Measurements from ENCODE around the gene PLCB4.

Gene PLCB4

GRCh38 chr20:9139106-9139833 lies 70.4 kb downstream of the PLCB4 start:
- DNase-seq (ENCODE audit: extremely low read depth, low read depth), result no peak

GRCh38 chr20:9140162-9140760 lies 71.4 kb downstream of the PLCB4 start:
- no peak for DNase-seq (ENCODE audit: extremely low read depth, low read depth)
- no peak for TF ChIP-seq CTCF (IDR thresholded peaks at IDR 0.05; ENCODE audit: low read depth, low read length)

More at GRCh38 chr20:9139106-9139833, 70.4 kb downstream of the PLCB4 start:
- no peak for TF ChIP-seq CTCF (IDR thresholded peaks at IDR 0.05; ENCODE audit: low read depth, low read length)

DNA sequence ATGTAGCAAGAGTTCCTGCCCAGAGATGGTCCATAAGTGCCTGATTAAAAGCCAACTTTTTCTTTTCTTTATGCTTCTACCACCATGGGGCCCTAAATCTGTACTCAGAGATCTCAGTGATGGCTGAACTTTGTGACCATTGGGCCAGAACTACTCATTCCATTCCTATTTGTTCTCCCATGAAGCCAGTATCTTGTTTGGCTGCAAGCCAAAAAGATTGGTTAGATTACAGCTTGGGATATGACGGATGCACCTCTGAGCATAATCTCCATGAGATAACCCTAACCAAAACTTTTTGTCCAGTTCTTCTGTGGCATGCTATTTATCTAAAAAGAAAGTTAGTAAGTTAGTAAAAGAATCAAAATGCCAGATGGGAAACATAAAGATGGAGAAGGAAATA lies 72.2 kb downstream of the PLCB4 start:
- DNase-seq (ENCODE audit: extremely low read depth, low read depth), result no peak
- TF ChIP-seq CTCF (IDR thresholded peaks at IDR 0.05; ENCODE audit: low read depth, low read length), result no peak

DNA sequence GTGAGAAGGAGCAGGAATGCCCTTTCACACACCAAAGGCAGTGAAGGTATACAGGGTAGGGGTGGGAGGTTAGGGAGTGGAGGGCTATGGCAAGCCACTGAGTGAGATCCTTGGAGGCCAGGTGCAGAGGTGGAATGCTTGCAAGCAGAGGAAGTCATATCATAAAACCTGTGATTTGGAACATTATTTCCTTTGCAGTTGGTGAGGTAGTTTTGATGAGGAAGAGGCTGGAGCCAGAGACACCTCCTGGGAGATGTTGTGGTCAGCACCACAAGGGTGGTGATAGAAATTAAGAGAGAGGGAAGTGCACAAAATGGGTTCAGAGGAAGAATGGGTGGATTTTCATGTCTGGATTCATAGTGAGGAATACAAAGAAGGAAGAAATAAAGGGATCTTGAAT lies 73.0 kb downstream of the PLCB4 start:
- TF ChIP-seq CTCF (IDR thresholded peaks at IDR 0.05; ENCODE audit: low read depth, low read length), result no peak
- no peak for DNase-seq (ENCODE audit: extremely low read depth, low read depth)

DNA sequence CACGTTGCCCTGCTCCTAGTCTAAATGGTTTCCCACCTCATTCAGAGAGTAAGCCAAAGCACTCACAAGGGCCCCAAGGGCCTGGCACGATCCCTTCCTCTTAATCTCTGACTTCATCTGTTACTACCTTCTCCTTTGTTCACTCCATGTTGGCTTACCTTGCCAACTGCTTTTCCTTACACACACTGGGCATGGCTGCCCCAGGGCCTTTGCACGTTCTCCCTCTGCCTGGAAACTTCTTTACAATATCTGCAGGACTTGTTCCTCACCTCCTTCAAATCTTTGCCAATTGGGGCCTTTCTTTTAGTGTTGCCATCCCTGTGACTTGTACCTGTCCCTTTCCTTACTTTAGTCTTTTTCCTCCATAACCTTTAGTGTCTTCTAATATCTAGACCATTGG lies 73.9 kb downstream of the PLCB4 start:
- TF ChIP-seq CTCF (IDR thresholded peaks at IDR 0.05; ENCODE audit: low read depth, low read length), result no peak
- DNase-seq (ENCODE audit: extremely low read depth, low read depth), result no peak

- no peak for DNase-seq (ENCODE audit: extremely low read depth, low read depth)
- no peak for TF ChIP-seq CTCF (IDR thresholded peaks at IDR 0.05; ENCODE audit: low read depth, low read length)
Measured at GRCh38 chr20:9143926-9144325, 75.0 kb downstream of the PLCB4 start.

DNA sequence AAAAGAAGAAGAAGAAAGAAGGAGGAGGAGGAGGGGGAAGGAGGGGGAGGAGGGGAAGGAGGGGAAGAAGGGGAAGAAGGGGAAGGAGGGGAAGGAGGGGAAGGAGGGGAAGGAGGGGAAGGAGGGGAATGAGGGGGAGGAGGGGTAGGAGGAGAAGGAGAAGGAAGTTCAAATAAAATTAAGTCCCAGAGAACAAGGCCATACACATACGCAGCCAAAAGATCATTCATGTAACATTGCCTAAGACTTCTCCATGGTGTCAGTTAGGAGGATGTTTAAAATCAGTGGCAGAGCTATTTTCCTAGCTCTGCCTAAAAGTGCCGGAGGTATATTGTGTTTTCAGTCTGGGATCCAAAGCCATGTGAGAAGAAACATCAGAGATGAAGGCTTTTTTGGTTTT lies 75.8 kb downstream of the PLCB4 start:
- DNase-seq (ENCODE audit: extremely low read depth, low read depth), result no peak
- TF ChIP-seq CTCF (IDR thresholded peaks at IDR 0.05; ENCODE audit: low read depth, low read length), result no peak
